ENCODE results near the gene POLR2B. TPM values are rescaled to one million over a fixed set of nuclear protein-coding genes. Genes with fewer than 3 reads are reported as not detected.
"Not testable (repeated sequence)": the region's sequence is repeated elsewhere in the genome, so short reads cannot be mapped to it uniquely, and the experiment has no call there.

The POLR2B gene
- 96.2 and 114 TPM in 2 replicates for total RNA-seq (2014; rRNA removed; shearing (Covaris generic))

DNA sequence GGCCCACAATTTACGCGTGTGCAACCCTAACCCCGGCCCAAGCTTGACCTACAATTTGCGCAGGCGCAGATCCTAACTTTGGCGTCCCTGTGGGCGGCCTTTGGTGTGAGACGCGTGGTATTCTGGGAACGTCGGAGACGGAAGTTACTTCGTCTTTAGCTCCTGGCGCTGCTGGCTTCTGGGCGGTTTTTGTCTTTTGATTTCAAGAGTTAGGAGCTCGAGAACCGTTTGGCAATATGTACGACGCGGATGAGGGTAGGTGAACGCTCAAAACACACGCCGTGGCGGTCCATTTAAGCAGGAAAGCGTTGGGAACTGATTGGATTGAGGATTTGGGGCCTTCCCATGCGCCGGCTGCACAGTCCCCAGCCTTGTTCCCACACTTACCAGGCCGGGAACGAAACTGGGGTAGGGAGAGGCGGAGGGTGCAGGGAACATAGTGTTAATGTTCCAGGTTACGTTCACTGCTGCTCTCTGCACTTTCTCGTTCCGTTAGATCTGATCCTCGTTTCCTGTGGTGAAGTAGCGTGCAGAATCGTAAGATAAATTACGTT, at the start of gene POLR2B:
Gene POLR2B (plus strand): TSS at position 147 of the 554 bp plus-strand sequence. CDS start 90 bp downstream, at position 237.
- DNase-seq (ENCODE audit: low read depth): peak; percentile 89

GRCh38 chr4:56930638-56931037, 48.1 kb upstream of the POLR2B start:
- DNase-seq (ENCODE audit: low read depth): no peak

GRCh38 chr4:56931924-56932323, 46.8 kb upstream of the POLR2B start:
- no peak for DNase-seq (ENCODE audit: low read depth)

- peak; percentile 75 for DNase-seq (ENCODE audit: low read depth)
These were observed 41.4 kb upstream of the POLR2B start for GRCh38 chr4:56937262-56937661.

- DNase-seq (ENCODE audit: low read depth): not testable (repeated sequence)
These were observed 38.9 kb upstream of the POLR2B start for GRCh38 chr4:56939826-56940225.

DNA sequence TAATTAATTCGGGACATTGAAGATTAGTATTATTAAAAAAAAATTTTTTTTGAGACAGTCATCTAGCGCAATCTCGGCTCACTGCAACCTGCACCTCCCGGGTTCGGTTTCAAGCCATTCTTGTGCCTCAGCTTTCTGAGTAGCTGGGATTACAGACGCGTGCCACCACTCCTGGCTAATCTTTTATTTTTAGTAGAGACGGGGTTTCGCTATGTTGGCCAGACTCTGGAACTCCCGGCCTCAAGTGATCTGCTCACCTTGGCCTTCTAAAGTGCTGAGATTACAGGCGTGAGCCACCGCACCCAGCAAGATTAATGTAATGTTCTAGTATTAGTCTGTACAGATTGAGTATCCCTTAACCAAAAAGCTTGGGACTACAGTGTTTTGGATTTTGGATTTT, 38.3 kb upstream of the POLR2B start:
- no peak for DNase-seq (ENCODE audit: low read depth)

DNA sequence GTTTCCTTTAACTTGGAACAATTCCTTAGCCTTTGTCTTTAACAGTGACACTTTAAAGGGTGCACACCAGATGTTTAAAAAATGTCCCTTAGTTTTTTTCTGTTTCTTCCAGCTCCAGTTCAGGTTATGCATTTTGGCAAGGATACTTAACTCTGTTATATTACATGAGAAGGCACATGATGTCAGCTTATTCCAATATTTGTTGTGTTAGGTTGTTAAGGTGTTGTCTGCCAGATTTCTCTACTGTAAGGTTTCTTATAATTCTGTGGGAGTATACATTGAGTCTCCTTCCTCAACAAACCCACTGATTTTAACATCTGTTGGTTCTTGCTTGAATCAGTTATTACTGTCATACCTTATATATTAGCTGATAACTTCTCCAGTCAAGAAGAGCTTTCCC, 37.7 kb upstream of the POLR2B start:
- no peak for DNase-seq (ENCODE audit: low read depth)

DNA sequence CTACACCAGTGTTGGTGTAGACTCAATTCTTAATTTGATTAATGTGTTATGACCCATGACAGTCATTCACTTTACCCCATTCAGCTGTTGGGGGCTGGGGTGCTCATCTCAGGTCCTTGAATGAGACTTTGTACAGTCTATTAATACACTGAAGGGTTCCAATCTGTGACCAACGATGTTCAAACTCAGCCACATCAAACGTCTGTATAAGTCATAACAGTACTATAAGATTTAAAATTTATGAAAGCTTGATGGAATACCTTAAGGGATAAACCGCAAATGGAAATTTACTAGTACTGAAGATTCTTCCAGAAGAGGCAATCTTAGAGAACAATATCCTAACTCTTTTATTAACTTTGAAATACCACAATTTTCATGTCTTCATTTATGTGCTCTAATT, 37.3 kb upstream of the POLR2B start:
- DNase-seq (ENCODE audit: low read depth): no peak

DNA sequence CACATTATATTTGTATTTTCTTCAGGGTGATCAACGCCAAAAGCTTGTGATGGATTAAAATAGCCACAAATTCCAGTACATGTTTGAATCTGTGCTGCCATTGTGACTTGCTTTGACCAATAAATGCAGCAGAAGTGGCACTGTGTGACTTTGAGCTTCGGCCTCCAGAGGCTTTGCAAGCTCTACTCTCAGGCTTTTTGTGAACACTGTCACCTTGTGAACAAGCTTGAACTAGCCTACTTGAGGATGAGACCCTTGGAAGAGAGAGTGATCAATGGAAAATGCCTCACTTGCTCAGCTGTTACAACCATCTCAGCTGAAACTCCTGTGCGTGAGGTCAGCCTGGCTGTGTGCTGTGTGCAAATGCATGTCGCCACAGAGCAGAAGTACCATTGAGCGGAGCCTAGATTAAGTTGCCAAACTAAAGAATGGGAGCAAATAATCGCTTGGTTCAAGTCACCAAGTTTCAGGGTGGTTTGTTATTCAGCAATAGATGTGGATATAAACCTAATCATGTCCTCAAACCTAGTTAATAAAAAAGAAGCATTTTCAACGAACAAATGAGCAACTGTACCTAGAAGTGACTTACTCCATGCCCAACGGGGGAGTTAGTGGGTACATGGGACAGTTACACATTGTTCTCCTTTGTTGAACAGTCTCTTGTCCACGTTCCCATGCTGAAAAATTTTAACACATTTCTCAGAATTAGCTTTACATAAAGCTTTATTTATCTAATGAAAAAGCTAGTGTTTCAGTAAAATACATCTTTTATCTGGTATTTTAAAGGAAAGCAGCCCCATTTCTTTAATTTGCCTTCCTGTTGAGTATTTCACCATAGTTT, 24.8 kb upstream of the POLR2B start:
- no peak for DNase-seq (ENCODE audit: low read depth)

DNA sequence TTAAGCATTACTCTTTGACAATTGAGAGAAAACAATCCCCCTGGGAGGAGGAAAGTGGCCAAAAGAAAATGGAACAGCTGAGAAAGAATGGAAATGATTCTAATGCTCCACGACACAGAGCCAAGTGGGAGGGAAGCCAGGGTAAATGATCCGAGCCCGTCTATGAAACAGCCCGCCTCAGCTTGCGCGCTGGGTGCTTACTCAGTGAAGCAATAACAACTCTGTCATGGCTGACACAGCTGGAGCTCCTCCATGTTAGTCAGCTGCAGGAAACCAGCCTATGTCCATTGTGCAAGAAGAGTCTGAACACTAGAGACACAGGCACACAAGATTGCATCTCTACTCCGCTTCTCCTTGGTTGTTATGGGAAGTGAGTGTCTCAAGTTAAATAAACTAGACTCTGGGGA, 20.6 kb upstream of the POLR2B start:
- DNase-seq (ENCODE audit: low read depth): peak; percentile 71

DNA sequence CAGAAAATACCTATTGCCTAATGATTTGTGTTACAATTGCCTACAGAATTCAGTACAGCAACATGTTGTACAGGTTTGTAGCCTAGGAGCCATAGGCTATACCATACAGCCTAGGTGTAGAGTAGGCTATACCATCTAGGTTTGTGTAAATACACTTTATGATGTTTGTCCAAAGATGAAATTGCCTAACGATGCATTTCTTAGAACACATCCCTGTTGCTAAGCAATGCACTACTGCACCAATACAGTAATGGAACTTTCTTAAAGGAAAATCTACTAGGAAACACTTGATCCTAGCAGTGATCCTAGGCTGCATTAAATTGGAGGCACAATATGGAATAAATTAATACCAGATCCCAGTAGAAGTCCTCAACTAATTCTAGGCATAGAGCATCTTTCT, 19.6 kb upstream of the POLR2B start:
- DNase-seq (ENCODE audit: low read depth): no peak

- no peak for DNase-seq (ENCODE audit: low read depth)
These were observed 17.6 kb upstream of the POLR2B start for GRCh38 chr4:56961107-56961500.

DNA sequence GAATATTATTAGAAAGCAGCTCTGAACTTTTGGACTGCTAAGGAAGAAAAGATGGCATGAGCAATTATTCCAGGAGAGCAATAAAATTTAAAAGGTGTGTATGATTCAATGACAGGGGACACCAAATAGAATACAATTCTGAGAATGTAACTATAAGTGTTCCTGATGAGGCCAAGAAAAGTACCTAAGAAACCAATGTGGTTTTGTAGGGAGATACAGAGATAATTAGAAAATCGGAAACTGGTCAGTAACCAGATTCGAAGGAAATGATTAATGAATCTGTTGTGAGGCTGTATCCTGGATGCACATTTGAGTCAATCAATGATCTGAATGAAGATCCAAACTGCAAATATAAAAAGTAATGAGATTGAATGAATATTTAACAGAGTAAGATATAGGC, 7.3 kb upstream of the POLR2B start:
- no peak for DNase-seq (ENCODE audit: low read depth)

DNA sequence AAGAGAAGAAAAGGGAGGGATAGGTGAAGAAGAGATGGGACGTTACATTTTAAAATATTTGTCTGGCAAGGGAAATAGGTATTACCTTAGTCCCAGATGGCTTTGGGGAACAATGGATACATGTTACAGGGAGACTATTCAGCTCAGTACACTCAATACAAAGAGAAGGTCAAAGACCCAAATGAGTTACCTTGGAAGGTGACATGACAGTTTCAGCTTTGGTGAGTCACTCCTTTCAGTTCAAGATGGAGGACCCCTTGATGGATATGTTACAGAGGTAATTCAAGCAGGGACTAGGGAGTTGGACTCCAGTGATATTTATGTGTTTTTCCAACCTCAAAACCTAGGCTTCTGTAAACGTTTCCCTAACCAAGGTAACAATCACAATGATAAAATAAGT, 6.3 kb upstream of the POLR2B start:
- no peak for DNase-seq (ENCODE audit: low read depth)

DNA sequence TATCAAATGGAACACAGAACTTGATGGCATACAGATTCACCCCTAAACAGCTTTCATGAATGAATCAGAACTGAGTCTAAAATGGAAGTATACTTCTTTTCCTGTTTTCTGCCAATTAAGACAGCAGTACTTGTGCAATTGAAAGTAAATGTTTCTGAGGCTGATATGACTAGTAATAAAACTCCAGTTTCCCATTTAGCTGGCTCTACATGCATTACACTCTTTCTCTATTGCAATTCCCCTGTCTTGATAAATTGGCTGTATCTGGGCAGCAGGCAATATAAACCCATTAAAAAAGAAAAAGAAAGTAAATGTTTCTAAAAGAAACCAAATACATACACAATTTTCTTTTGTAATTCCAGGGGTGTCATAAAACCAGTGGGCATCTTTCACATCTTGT, 5.9 kb upstream of the POLR2B start:
- DNase-seq (ENCODE audit: low read depth): no peak

DNA sequence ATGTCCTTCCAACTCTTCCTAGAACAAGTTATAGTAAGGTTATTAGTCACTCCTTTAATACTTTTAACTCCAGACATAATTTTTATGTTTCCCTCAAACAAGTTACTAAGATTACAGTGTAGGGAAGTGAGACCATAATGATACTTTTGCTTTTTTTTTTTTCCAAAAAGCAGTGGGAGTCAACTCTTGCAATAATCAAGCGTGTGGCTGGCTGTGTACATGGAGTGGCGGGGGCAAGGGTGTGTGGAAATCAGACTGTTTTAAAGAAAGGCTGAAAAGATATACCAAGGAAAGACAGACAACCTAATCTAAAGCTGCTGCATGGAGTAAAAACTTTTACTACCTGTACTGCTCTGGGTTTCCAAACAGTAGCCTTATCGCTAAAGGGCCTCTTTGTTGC, 5.4 kb upstream of the POLR2B start:
- no peak for DNase-seq (ENCODE audit: low read depth)

DNA sequence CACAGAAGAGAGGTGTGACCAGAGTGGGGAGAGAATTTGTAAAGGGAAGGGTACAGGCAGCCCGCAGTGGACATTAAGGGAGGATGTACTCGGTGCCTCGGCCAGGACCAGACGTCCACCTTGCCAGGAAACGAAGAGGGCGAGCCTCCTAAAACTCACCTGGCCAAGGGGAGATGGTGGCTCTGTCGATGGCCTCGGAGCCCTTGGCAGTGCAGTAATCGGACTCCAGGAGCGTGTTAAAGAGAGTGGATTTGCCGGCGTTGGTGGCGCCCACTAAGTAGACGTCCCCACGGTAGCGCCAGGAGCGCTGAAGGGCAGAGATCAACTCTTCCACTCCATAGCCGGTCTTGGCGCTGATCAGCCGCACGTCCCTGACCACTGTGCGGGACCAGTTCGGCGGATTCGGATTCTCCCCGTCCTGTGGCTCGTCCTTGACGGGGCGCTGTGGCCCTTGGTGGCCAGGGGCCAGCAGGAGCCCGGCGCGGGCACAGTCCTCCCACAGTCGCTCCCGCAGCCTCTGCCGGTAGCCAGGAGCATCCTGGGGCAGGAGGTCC, 2.3 kb upstream of the POLR2B start:
- DNase-seq (ENCODE audit: low read depth): no peak

GRCh38 chr4:56976837-56977320, 1.8 kb upstream of the POLR2B start:
- no peak for DNase-seq (ENCODE audit: low read depth)

DNA sequence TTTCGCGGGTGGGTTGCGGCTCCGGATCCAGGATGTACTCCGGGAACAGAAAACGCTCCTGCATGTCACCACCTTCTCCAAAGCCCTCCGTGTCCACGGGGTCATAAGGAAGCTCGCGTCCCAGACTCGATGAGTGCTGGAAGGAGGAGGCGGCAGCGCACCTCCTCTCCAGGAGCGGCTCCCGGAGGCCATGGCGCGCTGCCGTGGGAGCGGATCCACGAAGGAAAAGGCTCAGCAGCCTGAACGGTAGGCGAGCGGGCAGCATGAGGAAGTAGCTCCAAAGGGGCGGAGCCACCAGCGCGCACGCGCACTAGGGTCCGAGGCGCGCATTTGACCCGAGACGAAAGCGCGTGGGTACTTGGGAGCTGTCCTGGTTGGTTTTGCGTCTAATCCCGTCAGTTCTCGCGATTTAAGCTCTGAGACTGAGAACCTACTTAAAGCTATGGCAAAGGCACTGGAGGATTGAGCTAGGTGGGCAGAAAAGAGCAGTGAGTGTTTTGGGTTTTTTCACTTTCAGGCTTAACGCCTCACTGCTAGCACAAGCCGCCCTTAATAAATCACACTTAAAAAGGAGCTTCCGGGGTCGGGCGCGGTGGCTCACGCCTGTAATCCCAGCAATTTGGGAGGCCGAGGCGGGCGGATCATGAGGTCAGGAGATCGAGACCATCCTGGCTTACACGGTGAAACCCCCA, 1.2 kb upstream of the POLR2B start, which contains the start of gene NOA1:
Gene NOA1 (minus strand): TSS at position 286 of the 692 bp plus-strand sequence. CDS start 21 bp downstream, at position 265.
- DNase-seq (ENCODE audit: low read depth): peak; percentile 98

DNA sequence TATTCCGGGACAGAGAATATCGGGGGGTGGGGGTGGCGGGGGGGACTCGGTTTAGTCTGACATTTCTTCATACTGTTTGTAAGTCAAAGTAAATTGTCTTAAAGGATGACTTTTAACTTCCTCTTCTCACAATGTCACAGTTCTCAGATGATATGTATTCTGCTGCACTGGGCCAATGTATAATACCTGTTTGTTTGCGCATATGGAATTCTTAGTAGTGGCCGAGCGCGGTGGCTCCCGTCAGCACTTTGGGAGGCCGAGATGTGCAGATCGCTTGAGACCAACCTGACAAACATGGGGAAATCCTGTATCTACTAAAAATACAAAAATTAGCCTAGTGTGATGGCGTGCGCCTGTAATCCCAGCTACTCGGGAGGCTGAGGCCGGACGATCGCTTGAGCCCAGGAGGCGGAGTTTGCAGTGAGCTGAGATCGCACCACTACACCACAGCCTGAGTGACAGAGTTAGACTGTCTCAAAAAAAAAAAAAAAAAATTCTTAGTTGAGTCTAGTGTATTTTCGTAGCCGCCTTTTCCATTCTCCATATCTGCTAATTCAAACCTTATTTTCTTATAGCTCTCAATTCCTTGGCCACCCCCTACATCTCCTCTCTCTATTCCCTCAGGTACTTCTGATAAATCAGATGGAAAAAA, 851 bp downstream of the POLR2B start:
- peak; percentile 39 for DNase-seq (ENCODE audit: low read depth)

DNA sequence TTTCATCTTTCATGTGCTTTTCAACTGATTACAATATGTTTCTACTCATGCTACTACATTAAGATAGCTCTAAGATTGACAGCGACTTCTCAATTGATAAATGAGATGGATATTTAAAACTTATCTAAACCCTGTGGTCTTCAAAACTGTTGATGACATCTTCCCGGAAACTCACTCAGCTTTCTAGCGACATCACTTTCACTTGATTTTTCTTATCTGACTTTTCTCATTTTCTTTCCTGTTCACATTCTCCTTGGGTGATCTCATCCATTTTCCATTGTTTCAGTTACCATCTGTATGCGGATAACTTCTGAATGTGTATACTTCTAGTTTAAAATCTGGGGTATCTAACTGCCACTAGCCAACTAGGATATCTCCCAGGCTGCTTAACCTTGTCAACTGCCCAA, 3.1 kb downstream of the POLR2B start:
- peak; percentile 20 for DNase-seq (ENCODE audit: low read depth)

DNA sequence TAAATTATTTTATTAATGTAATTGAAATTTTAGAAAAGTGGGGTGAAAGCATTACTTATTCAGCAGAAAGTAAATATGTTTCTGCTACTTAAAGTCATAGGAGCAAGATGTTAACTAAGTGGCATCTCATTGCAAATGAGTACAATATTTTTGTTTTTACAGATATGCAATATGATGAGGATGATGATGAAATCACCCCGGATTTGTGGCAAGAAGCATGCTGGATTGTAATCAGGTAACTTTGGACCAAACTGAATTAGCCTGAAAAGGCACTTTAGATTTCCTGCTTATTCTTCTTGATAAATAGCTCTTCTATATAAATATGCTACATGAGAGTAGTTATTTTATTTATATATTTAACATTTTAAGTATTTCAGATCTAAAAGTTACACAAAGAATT, 7.5 kb downstream of the POLR2B start:
- DNase-seq (ENCODE audit: low read depth): no peak

Data from RPMI7951 (cell line).